Activated CD8-positive, alpha-beta T cell treated with anti-CD3 and anti-CD28 coated beads for 36 hours (primary cell): ENCODE data around the gene PRDM16. TPM values are rescaled to one million over a fixed set of nuclear protein-coding genes. Genes with fewer than 3 reads are reported as not detected.

Source experiments
- ATAC-seq: fragments of 200-7000 bp; cut with Tn5 transposase; one replicate; pipeline ENCODE4 v1.10.0; 2021; ENCODE audit warnings: mild to moderate bottlenecking, moderate library complexity
- CTCF ChIA-PET: fragments of 350-600 bp; sonication (Branson Sonifier 250); formaldehyde crosslinking; loops from one replicate; lab custom pipeline; 2021; ENCODE audit warnings: antibody characterized with exemption; lab: Charles Lee
- POLR2A ChIA-PET: fragments of 350-600 bp; sonication (Branson Sonifier 250); formaldehyde crosslinking; loops from one replicate; lab custom pipeline; 2021; ENCODE audit warnings: antibody characterized with exemption; lab: Charles Lee
- DNase-seq: peaks from one replicate; pipeline ENCODE4 v3.0.0-alpha.2; 2020
- H3K27ac Mint-ChIP-seq: one replicate; pipeline ENCODE4 v1.8.0; 2021; ENCODE audit warnings: mild to moderate bottlenecking, mixed read lengths
- H3K27me3 Mint-ChIP-seq: one replicate; pipeline ENCODE4 v1.8.0; 2021; ENCODE audit warnings: mixed read lengths
- H3K36me3 Mint-ChIP-seq: one replicate; pipeline ENCODE4 v1.8.0; 2021; ENCODE audit warnings: low read depth, mixed read lengths
- H3K4me1 Mint-ChIP-seq: one replicate; pipeline ENCODE4 v1.8.0; 2021; ENCODE audit warnings: low read depth, mixed read lengths
- H3K4me3 Mint-ChIP-seq: one replicate; pipeline ENCODE4 v1.8.0; 2021; ENCODE audit warnings: mild to moderate bottlenecking, moderate library complexity, mixed read lengths
- H3K9me3 Mint-ChIP-seq: one replicate; pipeline ENCODE4 v1.8.0; 2021; ENCODE audit warnings: mixed read lengths
- CTCF ChIP-seq: fragments of 200-600 bp; IDR thresholded peaks from one replicate; pipeline ENCODE4 v1.8.0; 2022; ENCODE audit warnings: antibody characterized with exemption, mild to moderate bottlenecking
- intact Hi-C: fragments of 100-400 bp; cut with micrococcal nuclease; formaldehyde crosslinking; loops from one replicate; pipeline ENCODE4 v1.10.0; 2022
- total RNA-seq, 2 experiments: library from RNA; stranded (reverse); gene quantifications; one replicate each; pipeline ENCODE4 v1.2.3, GENCODE V29; 2021

PRDM16 gene
- total RNA-seq, 2 experiments from 2014 or later: 0.29 to 0.49 TPM

- Mint-ChIP-seq H3K4me1 (no peaks in the 10 kb centered on the region), H3K36me3 (no peaks in the 10 kb centered on the region), H3K27me3 (peaks cover 3% of the 10 kb centered on the region), H3K9me3 (peaks cover 2% of the 10 kb centered on the region), H3K27ac (no peak overlapping the region), H3K4me3 (no peak overlapping the region)
- intact Hi-C loops: loop anchor here (10.0 kb wide), 1 partner anchor 405 kb away; no protein-coding TSS in a partner anchor
- ATAC-seq (no peak), DNase-seq (no peak)
- ChIA-PET POLR2A (no interaction called here), CTCF (interaction anchor here (0.9 kb wide), 1 partner anchor 71 kb away, joined by 3 read pairs; no protein-coding TSS in a partner anchor)
- TF ChIP-seq CTCF: no peak
Measured at GRCh38 chr1:3419415-3420204, 350.6 kb downstream of the PRDM16 start.

- Mint-ChIP-seq H3K27me3 (peaks cover 3% of the 10 kb centered on the region), H3K4me3 (no peak overlapping the region), H3K4me1 (no peaks in the 10 kb centered on the region), H3K9me3 (peaks cover 2% of the 10 kb centered on the region), H3K27ac (no peak overlapping the region), H3K36me3 (no peaks in the 10 kb centered on the region)
- ATAC-seq: no peak
- CTCF ChIA-PET: interaction anchor here (0.9 kb wide), 2 partner anchors 33 to 70 kb away, joined by 3 read pairs; no protein-coding TSS in a partner anchor
- DNase-seq: no peak
- TF ChIP-seq CTCF: no peak
- intact Hi-C loops: loop anchor here (10.0 kb wide), 1 partner anchor 406 kb away; no protein-coding TSS in a partner anchor
- POLR2A ChIA-PET: no interaction called here
Measured at GRCh38 chr1:3420218-3420951, 351.4 kb downstream of the PRDM16 start.

- no peak overlapping the region for H3K4me3 Mint-ChIP-seq
- ATAC-seq: no peak
- ChIA-PET CTCF (no interaction called here), POLR2A (no interaction called here)
- no peaks in the 10 kb centered on the region for H3K4me1 Mint-ChIP-seq
- H3K27me3 Mint-ChIP-seq: peaks cover 3% of the 10 kb centered on the region
- intact Hi-C loops: loop anchor here (10.0 kb wide), 1 partner anchor 408 kb away; no protein-coding TSS in a partner anchor
- H3K9me3 Mint-ChIP-seq: no peaks in the 10 kb centered on the region
- no peak for DNase-seq
- no peaks in the 10 kb centered on the region for H3K36me3 Mint-ChIP-seq
- H3K27ac Mint-ChIP-seq: no peak overlapping the region
- TF ChIP-seq CTCF: no peak
Measured at GRCh38 chr1:3422638-3423037, 353.6 kb downstream of the PRDM16 start.

GRCh38 chr1:3423245-3423829 is 354.3 kb downstream of the PRDM16 start:
- H3K9me3 Mint-ChIP-seq: no peaks in the 10 kb centered on the region
- H3K4me3 Mint-ChIP-seq: no peak overlapping the region
- ChIA-PET POLR2A (no interaction called here), CTCF (interaction anchor here (0.9 to 2.7 kb wide), 3 partner anchors 105 to 601 kb away, joined by 3 to 9 read pairs (median 3); no protein-coding TSS in a partner anchor)
- no peaks in the 10 kb centered on the region for H3K4me1 Mint-ChIP-seq
- peaks cover 3% of the 10 kb centered on the region for H3K27me3 Mint-ChIP-seq
- no peak overlapping the region for H3K27ac Mint-ChIP-seq
- DNase-seq (no peak), ATAC-seq (no peak)
- TF ChIP-seq CTCF: no peak
- intact Hi-C loops: loop anchor here (10.0 kb wide), 1 partner anchor 409 kb away; no protein-coding TSS in a partner anchor
- H3K36me3 Mint-ChIP-seq: no peaks in the 10 kb centered on the region
